Tibial nerve (tissue), 4 donors: Measurements from ENCODE around the gene PCMTD2.

Experiments used
- EP300 ChIP-seq, 2 donors: sonication (generic); formaldehyde crosslinking; IDR thresholded peaks; one replicate each; pipeline ENCODE4 v1.6.1; 2017; ENCODE audit warnings: antibody characterized with exemption in 2 of 2, mild to moderate bottlenecking in 1 of 2
- POLR2A ChIP-seq, 2 donors: fragments of 450-650 bp; IDR thresholded peaks; one replicate each; pipeline ENCODE4 v1.6.1; 2017; ENCODE audit warnings: antibody characterized with exemption in 2 of 2, mild to moderate bottlenecking in 2 of 2, moderate library complexity in 2 of 2
- TF ChIP-seq, protein P1 (sequence below), 5 experiments: fragments of 200-600 bp in 3 of 5; fragments of 450-650 bp in 2 of 5; sonication (generic) in 3 of 5; IDR thresholded peaks; one replicate each; pipeline ENCODE4 v1.5.1; 2016 to 2019; ENCODE audit warnings: antibody characterized with exemption in 5 of 5, mild to moderate bottlenecking in 3 of 5, moderate library complexity in 2 of 5

DNA sequence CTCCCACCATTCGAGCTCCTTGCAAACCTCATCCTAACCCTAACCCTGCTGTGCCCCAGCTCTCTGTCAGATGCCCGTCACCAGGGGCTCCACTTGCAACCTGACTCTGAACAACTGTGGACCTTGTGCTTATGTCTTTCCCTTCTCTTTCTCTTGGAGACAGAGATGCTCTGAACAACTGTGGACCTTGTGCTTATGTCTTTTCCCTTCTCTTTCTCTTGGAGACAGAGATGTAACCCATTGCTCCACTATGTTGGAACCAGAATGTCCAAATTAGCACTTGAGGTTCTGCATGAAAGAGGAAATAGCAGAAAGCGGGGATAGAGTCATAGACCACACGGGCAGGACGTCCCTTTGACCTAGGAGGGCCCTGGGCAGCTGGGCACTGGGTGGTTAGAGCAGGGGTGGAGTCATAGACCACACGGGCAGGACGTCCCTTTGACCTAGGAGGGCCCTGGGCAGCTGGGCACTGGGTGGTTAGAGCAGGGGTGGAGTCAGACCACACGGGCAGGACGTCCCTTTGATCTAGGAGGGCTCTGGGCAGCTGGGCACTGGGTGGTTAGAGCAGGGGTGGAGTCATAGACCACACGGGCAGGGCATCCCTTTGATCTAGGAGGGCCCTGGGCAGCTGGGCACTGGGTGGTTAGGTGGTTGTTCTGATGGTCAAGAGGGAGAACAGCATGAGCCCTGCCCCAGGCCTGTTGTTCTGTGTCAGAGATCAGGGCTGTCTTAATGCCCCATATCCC is 22.2 kb downstream of the PCMTD2 start:
- TF ChIP-seq EP300 (IDR thresholded peaks at IDR 0.05) (no peak), POLR2A (IDR thresholded peaks at IDR 0.05) (no peak)
- TF ChIP-seq, protein P1, sequence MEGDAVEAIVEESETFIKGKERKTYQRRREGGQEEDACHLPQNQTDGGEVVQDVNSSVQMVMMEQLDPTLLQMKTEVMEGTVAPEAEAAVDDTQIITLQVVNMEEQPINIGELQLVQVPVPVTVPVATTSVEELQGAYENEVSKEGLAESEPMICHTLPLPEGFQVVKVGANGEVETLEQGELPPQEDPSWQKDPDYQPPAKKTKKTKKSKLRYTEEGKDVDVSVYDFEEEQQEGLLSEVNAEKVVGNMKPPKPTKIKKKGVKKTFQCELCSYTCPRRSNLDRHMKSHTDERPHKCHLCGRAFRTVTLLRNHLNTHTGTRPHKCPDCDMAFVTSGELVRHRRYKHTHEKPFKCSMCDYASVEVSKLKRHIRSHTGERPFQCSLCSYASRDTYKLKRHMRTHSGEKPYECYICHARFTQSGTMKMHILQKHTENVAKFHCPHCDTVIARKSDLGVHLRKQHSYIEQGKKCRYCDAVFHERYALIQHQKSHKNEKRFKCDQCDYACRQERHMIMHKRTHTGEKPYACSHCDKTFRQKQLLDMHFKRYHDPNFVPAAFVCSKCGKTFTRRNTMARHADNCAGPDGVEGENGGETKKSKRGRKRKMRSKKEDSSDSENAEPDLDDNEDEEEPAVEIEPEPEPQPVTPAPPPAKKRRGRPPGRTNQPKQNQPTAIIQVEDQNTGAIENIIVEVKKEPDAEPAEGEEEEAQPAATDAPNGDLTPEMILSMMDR (IDR thresholded peaks at IDR 0.05): no peak
